Measurements from ENCODE around the gene APBB2. TPM values are rescaled to one million over a fixed set of nuclear protein-coding genes. Genes with fewer than 3 reads are reported as not detected.

APBB2 gene
- total and polyA plus RNA-seq, 10 of the 15 experiments (the other 5 are each of a cell fraction or from before 2014, with no cell fraction given): 2.7 to 24.6 (median 19.0) TPM

GRCh38 chr4:41092128-41092527 lies 122.2 kb downstream of the APBB2 start:
- Histone ChIP-seq H3K9ac (ENCODE audit: control insufficient read depth, insufficient read depth, low read length) (no peak overlapping the region), H3K36me3 (ENCODE audit: control insufficient read depth in 2 of 2, insufficient read depth in 2 of 2, low read length in 1 of 2) (no peaks in the 10 kb centered on the region), H3K4me2 (ENCODE audit: control insufficient read depth, insufficient read depth) (0 out of 2 replicates have a peak overlapping the region, but pooled peaks have one; percentile 15), H3K27ac (ENCODE audit: control insufficient read depth, insufficient read depth) (no peak overlapping the region), H4K20me1 (ENCODE audit: control insufficient read depth, insufficient read depth) (no peaks in the 10 kb centered on the region), H3K9me3 (replicated peaks; ENCODE audit: control insufficient read depth, insufficient read depth, low read length) (no peaks in the 10 kb centered on the region; the same call in 2 of the 3 replicates), H3K79me2 (ENCODE audit: control insufficient read depth, insufficient read depth, low read length) (no peaks in the 10 kb centered on the region), H3K4me3 (no peak overlapping the region), H2AFZ (ENCODE audit: control insufficient read depth, low read depth, low read length) (no peak overlapping the region), H3K27me3 (replicated peaks in 1 of 2; ENCODE audit: control insufficient read depth in 2 of 2, insufficient read depth in 2 of 2, low read length in 1 of 2) (no peaks in the 10 kb centered on the region), H3K4me1 (ENCODE audit: control insufficient read depth, insufficient read depth, low read length) (0 out of 2 replicates have a peak, but pooled peaks cover 6% of the 10 kb centered on the region)
- intact Hi-C loops (cut with micrococcal nuclease; ENCODE audit: unreplicated experiment) (no loop called here), in situ Hi-C loops (cut with MboI) (no loop called here)
- POLR2A ChIA-PET: no interaction called here
- FAIRE-seq (no peak), DNase-seq (ENCODE audit: low read depth, low spot score) (no peak), ATAC-seq (no peak)
- BruUV-seq (replicated peaks): no TSS peak
- 53% methylated on average over 3 of the region's 3 CpGs for WGBS (ENCODE audit: insufficient coverage, insufficient replicate concordance, low lambda C conversion rate, missing lambda C conversion rate)
- CTCF ChIA-PET: no interaction called here
- RAD21 ChIA-PET (ENCODE audit: unreplicated experiment): interaction anchor here (1.1 to 1.6 kb wide), 4 partner anchors 11 to 120 kb away, joined by 3 to 4 read pairs (median 4); no protein-coding TSS in a partner anchor
- SMC1A ChIA-PET (ENCODE audit: uncharacterized antibody, unreplicated experiment): interaction anchor here (1.3 to 1.8 kb wide), 3 partner anchors 10 to 52 kb away, joined by 3 to 20 read pairs (median 5); no protein-coding TSS in a partner anchor
- no peak for TF ChIP-seq SRF (IDR thresholded peaks at IDR 0.05; ENCODE audit: low read depth in 2 of 2, low read length in 2 of 2)
- TF ChIP-seq MEF2A (IDR thresholded peaks at IDR 0.05; ENCODE audit: insufficient read depth, low read depth, low read length): no peak
- TF ChIP-seq NRF1 (conservative IDR thresholded peaks at IDR 0.05; ENCODE audit: low read depth, low read length): no peak
- no peak for TF ChIP-seq POLR2AphosphoS2 (IDR thresholded peaks at IDR 0.05; ENCODE audit: low read depth, low read length)
- no peak for TF ChIP-seq IRF5 (IDR thresholded peaks at IDR 0.05; ENCODE audit: borderline replicate concordance)
